Neural progenitor cell (in vitro differentiated cells): Measurements from ENCODE around the gene ORC1. TPM values are rescaled to one million over a fixed set of nuclear protein-coding genes. Genes with fewer than 3 reads are reported as not detected.

Source experiments
- DNase-seq: peaks from one replicate; pipeline ENCODE4 v3.0.0-alpha.2; 2016; ENCODE audit warnings: low spot score
- H2AFZ ChIP-seq: fragments of 200-600 bp; sonication (generic); replicated peaks from 2 replicates; pipeline ENCODE4 v1.6.1; 2016; ENCODE audit warnings: antibody characterized with exemption
- H3F3A ChIP-seq: fragments of 200-600 bp; sonication (generic); 2 replicates; pipeline ENCODE4 v1.6.1; 2016; ENCODE audit warnings: antibody characterized with exemption, low read depth
- H3K27ac ChIP-seq: fragments of 200-600 bp; sonication (generic); 2 replicates; pipeline ENCODE4 v1.5.1; 2016; ENCODE audit warnings: mild to moderate bottlenecking
- H3K27me3 ChIP-seq: fragments of 200-600 bp; sonication (generic); 2 replicates; pipeline ENCODE4 v1.6.1; 2016; ENCODE audit warnings: mild to moderate bottlenecking, moderate library complexity
- H3K36me3 ChIP-seq: fragments of 200-600 bp; sonication (generic); 2 replicates; pipeline ENCODE4 v1.5.1; 2016
- H3K4me1 ChIP-seq: fragments of 200-600 bp; sonication (generic); 2 replicates; pipeline ENCODE4 v1.6.1; 2016; ENCODE audit warnings: mixed run types
- H3K4me2 ChIP-seq: fragments of 200-600 bp; sonication (generic); 2 replicates; pipeline ENCODE4 v1.6.1; 2016
- H3K4me3 ChIP-seq: fragments of 200-600 bp; sonication (generic); 2 replicates; pipeline ENCODE4 v1.5.1; 2016
- H3K79me2 ChIP-seq: fragments of 200-600 bp; sonication (generic); 2 replicates; pipeline ENCODE4 v1.6.1; 2016; ENCODE audit warnings: low read depth
- H3K9ac ChIP-seq: fragments of 200-600 bp; sonication (generic); 2 replicates; pipeline ENCODE4 v1.6.1; 2016
- H3K9me3 ChIP-seq: fragments of 200-600 bp; sonication (generic); 2 replicates; pipeline ENCODE4 v1.5.1; 2016; ENCODE audit warnings: low read depth
- H4K20me1 ChIP-seq: fragments of 200-600 bp; sonication (generic); 2 replicates; pipeline ENCODE4 v1.6.1; 2016; ENCODE audit warnings: low read depth
- H3K27ac Mint-ChIP-seq: 3 replicates; pipeline ENCODE4 v1.8.0; 2021; ENCODE audit warnings: mixed read lengths
- H3K27me3 Mint-ChIP-seq: 2 replicates; pipeline ENCODE4 v1.8.0; 2022; ENCODE audit warnings: low read depth, mild to moderate bottlenecking, inconsistent platforms, moderate library complexity, mixed read lengths; ENCODE audit not compliant: insufficient read depth
- H3K36me3 Mint-ChIP-seq: 3 replicates; pipeline ENCODE4 v1.8.0; 2021; ENCODE audit warnings: mixed read lengths
- H3K4me1 Mint-ChIP-seq: 3 replicates; pipeline ENCODE4 v1.8.0; 2021; ENCODE audit warnings: mixed read lengths
- H3K4me3 Mint-ChIP-seq: 3 replicates; pipeline ENCODE4 v1.8.0; 2021; ENCODE audit warnings: mild to moderate bottlenecking, moderate library complexity, mixed read lengths
- H3K9me3 Mint-ChIP-seq: 3 replicates; pipeline ENCODE4 v1.8.0; 2020; ENCODE audit warnings: mixed read lengths
- EZH2 ChIP-seq: fragments of 200-600 bp; sonication (generic); IDR thresholded peaks from 2 replicates; pipeline ENCODE4 v1.6.1; 2017; ENCODE audit warnings: antibody characterized with exemption, mild to moderate bottlenecking, moderate library complexity
- EZH2phosphoT487 ChIP-seq: fragments of 200-600 bp; sonication (generic); IDR thresholded peaks from 2 replicates; pipeline ENCODE4 v1.6.1; 2017; ENCODE audit warnings: antibody characterized with exemption
- total RNA-seq: library from RNA; depleted of rRNA; stranded (reverse); fragments of >200 nt; gene quantifications from 2 replicates; pipeline ENCODE4 v1.2.3, GENCODE V29; 2015; ENCODE audit warnings: low replicate concordance
- TF ChIP-seq, protein P1 (sequence below): fragments of 200-600 bp; sonication (generic); IDR thresholded peaks from 2 replicates; pipeline ENCODE4 v1.5.1; 2017; ENCODE audit warnings: antibody characterized with exemption, mild to moderate bottlenecking

The ORC1 gene
- total RNA-seq, 1 donor from 2014 or later = 42.4 TPM

DNA sequence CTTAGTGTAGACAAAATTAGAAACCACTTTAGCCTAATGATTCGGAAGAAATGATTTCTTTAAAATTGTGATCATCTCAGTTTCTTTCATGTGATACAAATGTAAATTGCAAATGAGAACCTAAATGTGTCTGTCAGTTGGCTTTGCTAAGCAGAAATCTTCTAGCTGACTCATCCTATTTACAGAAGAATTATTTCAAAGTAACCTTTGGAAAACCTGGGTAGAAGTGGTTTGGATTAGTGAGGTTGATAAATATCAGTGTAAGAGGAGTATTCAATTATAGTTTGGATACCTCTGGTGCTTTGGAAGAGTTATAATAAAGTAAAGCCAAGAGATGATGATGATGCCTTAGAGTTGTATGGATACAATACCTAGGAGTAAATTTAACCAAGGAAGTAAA lies 75.6 kb downstream of the ORC1 start:
- no peaks in the 10 kb centered on the region for H3F3A ChIP-seq
- H3K36me3 ChIP-seq = no peaks in the 10 kb centered on the region
- H3K4me2 ChIP-seq = no peak overlapping the region
- H3K27ac ChIP-seq = no peak overlapping the region
- no peaks in the 10 kb centered on the region for H3K9me3 Mint-ChIP-seq
- H3K4me3 Mint-ChIP-seq = no peak overlapping the region
- no peaks in the 10 kb centered on the region for H3K27me3 ChIP-seq
- TF ChIP-seq, protein P1, sequence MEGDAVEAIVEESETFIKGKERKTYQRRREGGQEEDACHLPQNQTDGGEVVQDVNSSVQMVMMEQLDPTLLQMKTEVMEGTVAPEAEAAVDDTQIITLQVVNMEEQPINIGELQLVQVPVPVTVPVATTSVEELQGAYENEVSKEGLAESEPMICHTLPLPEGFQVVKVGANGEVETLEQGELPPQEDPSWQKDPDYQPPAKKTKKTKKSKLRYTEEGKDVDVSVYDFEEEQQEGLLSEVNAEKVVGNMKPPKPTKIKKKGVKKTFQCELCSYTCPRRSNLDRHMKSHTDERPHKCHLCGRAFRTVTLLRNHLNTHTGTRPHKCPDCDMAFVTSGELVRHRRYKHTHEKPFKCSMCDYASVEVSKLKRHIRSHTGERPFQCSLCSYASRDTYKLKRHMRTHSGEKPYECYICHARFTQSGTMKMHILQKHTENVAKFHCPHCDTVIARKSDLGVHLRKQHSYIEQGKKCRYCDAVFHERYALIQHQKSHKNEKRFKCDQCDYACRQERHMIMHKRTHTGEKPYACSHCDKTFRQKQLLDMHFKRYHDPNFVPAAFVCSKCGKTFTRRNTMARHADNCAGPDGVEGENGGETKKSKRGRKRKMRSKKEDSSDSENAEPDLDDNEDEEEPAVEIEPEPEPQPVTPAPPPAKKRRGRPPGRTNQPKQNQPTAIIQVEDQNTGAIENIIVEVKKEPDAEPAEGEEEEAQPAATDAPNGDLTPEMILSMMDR = no peak
- no peak for TF ChIP-seq EZH2phosphoT487
- no peak for TF ChIP-seq EZH2
- no peaks in the 10 kb centered on the region for H4K20me1 ChIP-seq
- H3K9me3 ChIP-seq = no peaks in the 10 kb centered on the region
- H2AFZ ChIP-seq = no peak overlapping the region
- H3K36me3 Mint-ChIP-seq = peaks cover 7% of the 10 kb centered on the region
- H3K4me1 Mint-ChIP-seq = no peaks in the 10 kb centered on the region
- H3K9ac ChIP-seq = no peak overlapping the region
- peaks cover 2% of the 10 kb centered on the region for H3K27me3 Mint-ChIP-seq
- H3K4me1 ChIP-seq = no peaks in the 10 kb centered on the region
- no peaks in the 10 kb centered on the region for H3K79me2 ChIP-seq
- no peak overlapping the region for H3K27ac Mint-ChIP-seq
- H3K4me3 ChIP-seq = no peak overlapping the region
- DNase-seq = no peak

DNA sequence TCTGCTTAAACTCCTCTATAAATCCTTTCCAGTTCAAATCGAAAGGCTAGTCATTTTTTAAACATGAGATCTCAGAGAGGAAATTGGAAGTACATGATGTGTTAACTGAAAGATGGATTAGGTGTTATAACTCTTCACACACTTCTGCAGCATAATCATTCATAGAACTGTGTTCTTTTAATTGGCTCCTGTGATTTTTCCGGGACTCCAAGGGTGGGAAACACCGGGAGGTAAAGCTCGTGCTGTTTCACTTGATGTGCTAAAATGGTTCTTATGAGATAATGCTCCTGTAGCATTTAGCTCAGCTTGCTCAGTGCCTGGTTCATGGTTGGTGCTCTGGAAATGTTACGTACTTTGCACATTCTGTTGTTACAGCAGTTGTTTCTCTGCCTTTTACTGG lies 78.4 kb downstream of the ORC1 start:
- no peak overlapping the region for H3K27ac Mint-ChIP-seq
- no peaks in the 10 kb centered on the region for H3K4me1 Mint-ChIP-seq
- H3K4me2 ChIP-seq = no peak overlapping the region
- no peaks in the 10 kb centered on the region for H3K79me2 ChIP-seq
- no peak overlapping the region for H3K4me3 Mint-ChIP-seq
- H3K36me3 ChIP-seq = no peaks in the 10 kb centered on the region
- no peak overlapping the region for H2AFZ ChIP-seq
- H3K4me1 ChIP-seq = no peaks in the 10 kb centered on the region
- no peak for DNase-seq
- peaks cover 2% of the 10 kb centered on the region for H3K27me3 Mint-ChIP-seq
- no peaks in the 10 kb centered on the region for H4K20me1 ChIP-seq
- H3K9ac ChIP-seq = no peak overlapping the region
- TF ChIP-seq EZH2 = no peak
- no peak for TF ChIP-seq EZH2phosphoT487
- TF ChIP-seq, protein P1 = no peak
- no peak overlapping the region for H3K4me3 ChIP-seq
- peaks cover 12% of the 10 kb centered on the region for H3K36me3 Mint-ChIP-seq
- no peak overlapping the region for H3K27ac ChIP-seq
- no peaks in the 10 kb centered on the region for H3K9me3 Mint-ChIP-seq
- H3K9me3 ChIP-seq = no peaks in the 10 kb centered on the region
- H3K27me3 ChIP-seq = no peaks in the 10 kb centered on the region
- H3F3A ChIP-seq = no peaks in the 10 kb centered on the region

DNA sequence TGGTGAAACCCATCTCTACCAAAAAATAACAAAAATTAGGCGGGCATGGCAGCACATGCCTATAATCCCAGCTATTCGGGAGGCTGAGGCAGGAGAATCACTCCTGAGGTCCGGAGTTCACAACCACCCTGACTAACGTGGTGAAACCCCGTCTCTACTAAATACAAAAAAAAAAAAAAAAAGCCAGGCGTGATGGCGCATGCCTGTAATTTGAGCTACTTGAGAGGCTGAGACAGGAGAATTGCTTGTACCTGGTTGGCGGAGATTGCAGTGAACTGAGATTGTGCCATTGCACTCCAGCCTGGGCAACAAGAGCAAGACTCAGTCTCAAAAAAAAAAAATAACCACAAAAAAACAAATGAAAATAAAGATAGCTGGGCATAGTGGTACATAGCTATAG lies 80.5 kb downstream of the ORC1 start:
- Histone ChIP-seq H3K4me2 (no peak overlapping the region), H3K36me3 (no peaks in the 10 kb centered on the region), H4K20me1 (no peaks in the 10 kb centered on the region), H3F3A (no peaks in the 10 kb centered on the region), H3K27me3 (no peaks in the 10 kb centered on the region), H3K4me1 (no peaks in the 10 kb centered on the region), H2AFZ (no peak overlapping the region), H3K9ac (no peak overlapping the region), H3K4me3 (no peak overlapping the region), H3K27ac (no peak overlapping the region), H3K9me3 (no peaks in the 10 kb centered on the region), H3K79me2 (no peaks in the 10 kb centered on the region)
- Mint-ChIP-seq H3K36me3 (peaks cover 12% of the 10 kb centered on the region), H3K9me3 (no peaks in the 10 kb centered on the region), H3K4me3 (no peak overlapping the region), H3K27ac (no peak overlapping the region), H3K27me3 (no peaks in the 10 kb centered on the region), H3K4me1 (no peaks in the 10 kb centered on the region)
- DNase-seq = no peak
- TF ChIP-seq EZH2 = no peak
- TF ChIP-seq, protein P1 = no peak
- TF ChIP-seq EZH2phosphoT487 = no peak

Other genes with a start within 250 kb of the ORC1 start
- gene CC2D1B, start 38.2 kb downstream of the ORC1 start, total RNA-seq = 9.4 and 15.9 TPM in 2 replicates
- gene PRPF38A, start 179 bp upstream of the ORC1 start, total RNA-seq = 37.4 and 45.9 TPM in 2 replicates
- 87.2 and 139 TPM in 2 replicates for gene TUT4, start 148.7 kb upstream of the ORC1 start, total RNA-seq
- gene GPX7, start 197.9 kb upstream of the ORC1 start, total RNA-seq = 21.9 and 31.6 TPM in 2 replicates
- gene SHISAL2A, start 228.7 kb upstream of the ORC1 start, total RNA-seq = 0.11 and 0.87 TPM in 2 replicates